SU-DHL-6 (cell line): ENCODE measurements around the gene HCST.

ENCODE experiments used
- CTCF ChIP-seq: fragments of 200-600 bp; sonication (generic); IDR thresholded peaks from one replicate; pipeline ENCODE4 v1.5.1; 2017; ENCODE audit warnings: antibody characterized with exemption, mild to moderate bottlenecking, low read length, moderate library complexity; ENCODE audit not compliant: insufficient read depth, poor library complexity, severe bottlenecking
- EZH2phosphoT487 ChIP-seq: fragments of 200-600 bp; sonication (generic), shearing (Covaris generic); conservative IDR thresholded peaks from 2 replicates; pipeline ENCODE4 v1.6.1; 2018; ENCODE audit warnings: mild to moderate bottlenecking, antibody characterized with exemption, low read length, moderate library complexity, mixed read lengths

GRCh38 chr19:35896643-35897040 lies 5.7 kb upstream of the HCST start:
- TF ChIP-seq CTCF: no peak
- no peak for TF ChIP-seq EZH2phosphoT487
